GM10266 (cell line): ENCODE results near the gene STPG3.
"Not testable (repeated sequence)": the region's sequence is repeated elsewhere in the genome, so short reads cannot be mapped to it uniquely, and the experiment has no call there.

Experiments
- DNase-seq: peaks from one replicate; pipeline ENCODE4 v3.0.0; 2012; ENCODE audit errors: extremely low spot score
- CTCF ChIP-seq: IDR thresholded peaks from 2 replicates; pipeline ENCODE4 v1.5.1; 2012; ENCODE audit warnings: mild to moderate bottlenecking, low read depth; ENCODE audit not compliant: control insufficient read depth, insufficient read depth; ENCODE audit errors: missing control alignments

STPG3 gene

DNA sequence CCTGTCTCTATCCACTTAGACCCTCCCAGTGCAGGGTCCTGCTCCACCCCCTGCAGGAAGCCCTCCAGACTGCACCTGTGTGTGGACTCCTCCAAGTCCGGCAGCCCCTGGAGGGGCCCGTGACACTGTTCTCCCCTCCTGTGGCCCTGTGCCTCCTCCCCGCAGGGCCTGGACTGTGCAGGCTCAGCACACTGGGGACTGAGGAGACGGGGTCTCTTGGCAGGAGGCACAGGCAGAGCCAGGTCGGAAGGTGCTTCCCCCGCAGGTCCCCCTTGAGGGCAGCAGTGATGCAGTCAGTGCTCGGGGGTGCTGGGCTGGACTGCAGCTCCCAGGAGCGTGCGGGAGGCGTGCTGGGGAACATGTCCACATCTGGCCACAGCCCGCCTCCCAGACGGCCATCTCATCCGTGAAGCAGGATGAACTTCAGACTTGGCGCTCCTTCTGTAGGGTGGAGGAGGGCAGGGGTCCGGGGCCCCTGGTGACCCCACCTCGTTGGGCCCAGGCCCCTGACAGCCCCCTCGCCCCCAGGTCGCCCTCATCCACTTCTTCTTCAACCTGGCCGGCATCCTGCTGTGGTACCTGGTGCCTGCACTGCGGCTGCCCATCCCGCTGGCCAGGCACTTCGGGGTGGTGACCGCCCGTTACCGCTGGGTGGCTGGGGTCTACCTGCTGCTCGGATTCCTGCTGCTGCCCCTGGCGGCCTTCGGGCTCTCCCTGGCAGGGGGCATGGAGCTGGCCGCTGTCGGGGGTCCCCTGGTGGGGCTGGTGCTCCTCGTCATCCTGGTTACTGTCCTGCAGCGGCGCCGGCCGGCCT lies 15.5 kb upstream of the STPG3 start:
- DNase-seq, result no peak
- TF ChIP-seq CTCF, result no peak

DNA sequence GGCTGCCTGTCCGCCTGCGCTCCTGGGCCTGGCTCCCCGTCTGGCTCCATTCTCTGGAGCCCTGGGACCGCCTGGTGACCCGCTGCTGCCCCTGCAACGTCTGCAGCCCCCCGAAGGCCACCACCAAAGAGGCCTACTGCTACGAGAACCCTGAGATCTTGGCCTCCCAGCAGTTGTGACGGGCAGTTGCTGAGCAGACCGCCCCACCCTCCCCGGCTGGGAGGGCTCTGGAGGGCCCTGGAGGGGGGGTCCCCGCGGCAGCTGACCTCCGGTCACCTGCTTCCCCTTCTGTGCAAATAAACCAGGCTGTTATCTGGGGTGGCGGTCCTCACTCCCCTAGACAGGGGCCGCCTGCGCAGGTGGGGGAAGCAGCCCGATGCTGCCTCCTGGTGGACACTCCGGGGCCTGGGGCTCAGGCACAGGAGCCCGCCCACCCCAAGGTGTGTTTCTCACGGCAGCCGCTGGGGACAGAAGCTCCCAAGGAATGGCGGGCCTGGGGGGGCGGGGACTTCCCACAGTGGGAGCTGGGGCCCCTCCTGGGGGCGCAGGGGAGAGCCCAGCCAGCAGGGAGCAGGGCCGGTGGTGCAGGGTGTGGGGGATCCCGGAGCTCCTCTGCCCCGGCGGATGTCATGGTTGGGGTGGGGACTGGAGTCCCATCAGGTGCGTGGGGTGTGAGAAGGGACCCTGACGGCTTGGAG lies 14.7 kb upstream of the STPG3 start:
- peak; percentile 98 for DNase-seq
- TF ChIP-seq CTCF, result peak; percentile 99

DNA sequence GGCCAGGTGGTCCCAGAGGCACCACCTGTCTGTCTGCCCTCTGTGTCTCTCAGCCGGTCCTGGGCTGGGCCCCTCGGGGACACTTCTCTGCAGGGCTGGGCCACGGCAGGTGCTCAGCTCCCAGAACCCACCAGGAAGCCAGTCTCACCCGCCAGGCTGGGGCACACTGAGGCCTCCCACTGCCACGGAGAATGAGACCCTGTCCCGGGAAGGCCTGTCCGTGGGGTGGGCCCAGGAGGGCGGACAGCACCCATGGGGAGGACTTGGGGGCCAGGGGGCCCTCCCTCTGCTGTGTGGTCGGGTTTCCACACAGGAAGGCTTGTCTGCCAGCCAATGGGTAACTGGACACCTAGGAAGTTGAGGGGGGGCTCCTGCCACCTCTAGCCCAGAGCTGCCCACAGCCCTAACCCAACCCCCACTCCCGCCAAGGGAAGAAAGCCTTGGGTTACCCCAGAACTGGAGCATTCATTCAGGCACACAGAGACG lies 14.1 kb upstream of the STPG3 start:
- DNase-seq, result no peak

DNA sequence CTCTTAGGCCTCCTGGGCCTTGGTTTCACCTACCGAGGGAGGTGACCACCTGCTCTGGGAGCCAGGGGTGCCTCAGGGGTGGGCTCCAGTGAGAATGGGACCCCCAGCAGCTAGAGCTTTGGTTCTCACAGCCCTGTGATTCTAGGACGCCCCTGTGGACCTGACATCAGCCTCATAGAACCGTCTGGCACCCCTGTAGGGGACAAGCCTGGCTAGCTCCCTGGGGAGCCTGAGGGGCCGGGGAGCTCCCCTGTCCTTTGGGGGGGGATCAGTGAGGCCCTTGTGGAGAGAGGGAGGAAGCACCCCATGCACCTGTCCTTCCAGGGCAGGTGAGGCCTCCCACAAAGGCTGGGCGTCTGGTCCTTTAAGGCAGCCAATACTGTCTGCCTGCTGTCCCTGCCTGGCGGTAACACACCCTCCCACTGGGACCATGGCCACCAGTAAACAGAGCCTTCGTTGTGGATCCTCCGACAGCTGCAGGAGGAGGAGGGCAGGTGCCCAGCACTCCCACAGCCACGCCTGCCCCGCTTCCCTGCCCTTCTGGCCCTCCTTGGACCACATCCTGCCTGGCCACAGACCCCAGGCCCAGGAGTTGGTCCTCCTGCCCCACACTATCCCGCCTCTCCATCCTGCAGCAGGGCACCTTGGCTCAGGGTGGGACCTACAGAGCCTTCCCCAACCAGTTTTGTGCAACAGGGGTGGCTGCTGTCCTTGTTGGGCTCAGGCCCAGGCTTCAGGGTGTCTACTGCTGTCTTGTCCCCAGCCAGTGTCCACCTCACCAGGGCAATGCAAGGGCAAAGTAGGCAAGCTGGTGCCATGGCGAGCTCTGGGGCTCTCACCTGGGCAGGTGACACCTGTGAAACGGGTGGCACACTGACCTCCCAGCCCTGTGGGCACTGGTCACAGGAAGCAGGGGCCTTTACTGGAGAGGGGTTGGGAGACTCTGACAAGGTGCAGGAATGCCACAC lies 13.0 kb upstream of the STPG3 start:
- no peak for DNase-seq
- TF ChIP-seq CTCF, result no peak

More for the DNA sequence above, 14.1 kb upstream of the STPG3 start:
- TF ChIP-seq CTCF, result no peak

- not testable (repeated sequence) for DNase-seq
Measured at GRCh38 chr9:137239541-137240200, 11.4 kb upstream of the STPG3 start.

DNA sequence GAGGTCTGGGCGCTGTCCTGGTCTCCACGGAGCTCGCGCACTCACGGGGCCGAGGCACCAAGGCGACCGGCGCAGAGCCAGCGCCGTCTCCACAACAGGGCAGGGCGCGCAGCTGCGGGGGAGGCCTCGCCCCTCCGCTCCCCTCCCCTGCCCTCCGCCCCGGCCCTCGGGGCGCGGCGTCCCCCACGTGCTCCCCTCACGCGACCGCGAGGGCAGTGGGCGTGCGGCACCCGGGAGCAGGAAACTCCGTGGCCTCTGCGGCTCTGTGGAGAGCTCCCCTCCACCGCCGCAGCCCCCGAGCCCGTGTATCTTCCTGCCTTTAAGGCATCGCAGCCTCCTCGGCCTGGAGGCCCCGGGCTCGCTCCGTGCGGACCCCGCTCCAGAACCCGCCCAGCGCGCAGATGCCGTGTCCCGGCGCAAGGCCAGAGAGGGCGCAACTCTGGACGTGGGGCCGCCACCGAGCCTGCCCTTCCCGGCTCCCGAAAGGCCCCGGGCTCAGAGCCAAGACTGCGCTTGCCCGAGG lies 10.7 kb upstream of the STPG3 start:
- DNase-seq, result peak; percentile 79
- peak; percentile 31 for TF ChIP-seq CTCF

DNA sequence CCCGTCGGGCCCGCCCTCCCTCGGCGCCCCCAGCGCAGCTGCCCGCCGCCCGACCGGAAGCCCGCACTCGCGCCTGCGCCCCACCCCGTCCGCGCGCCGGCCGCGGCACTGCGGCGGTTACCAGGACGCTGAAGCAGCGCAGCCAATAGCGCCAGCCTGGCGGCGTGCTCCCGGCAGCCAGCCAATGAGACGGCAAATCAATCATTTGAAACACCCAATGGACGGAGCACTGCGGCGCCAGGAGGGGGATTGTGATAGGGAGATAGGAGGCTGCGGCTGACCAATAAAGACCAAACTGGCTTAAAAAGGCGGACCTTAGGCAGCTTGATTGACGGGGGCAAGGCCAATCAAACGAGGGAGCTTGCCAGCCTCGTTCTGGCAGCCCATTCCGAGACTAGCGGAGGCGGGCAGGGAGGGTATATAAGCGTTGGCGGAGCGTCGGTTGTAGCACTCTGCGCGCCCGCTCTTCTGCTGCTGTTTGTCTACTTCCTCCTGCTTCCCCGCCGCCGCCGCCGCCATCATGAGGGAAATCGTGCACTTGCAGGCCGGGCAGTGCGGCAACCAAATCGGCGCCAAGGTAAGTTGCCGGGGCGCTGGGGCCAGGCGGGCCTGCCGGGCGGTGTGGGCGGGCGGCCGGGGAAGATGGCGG lies 10.1 kb upstream of the STPG3 start, which contains the start of gene TUBB4B:
Gene TUBB4B, plus strand, starts transcription at position 447 of the 649 bp plus-strand sequence. Its CDS starts 74 bp downstream, at position 521.
- peak; percentile 100 for DNase-seq
- no peak for TF ChIP-seq CTCF
